ENCODE measurements around the gene ACTN4. TPM values are rescaled to one million over a fixed set of nuclear protein-coding genes. Genes with fewer than 3 reads are reported as not detected.
"Not testable (repeated sequence)": the region's sequence is repeated elsewhere in the genome, so short reads cannot be mapped to it uniquely, and the experiment has no call there.

The ACTN4 gene
- total and polyA plus RNA-seq, 9 donors: 68.8 to 281 (median 224) TPM

DNA sequence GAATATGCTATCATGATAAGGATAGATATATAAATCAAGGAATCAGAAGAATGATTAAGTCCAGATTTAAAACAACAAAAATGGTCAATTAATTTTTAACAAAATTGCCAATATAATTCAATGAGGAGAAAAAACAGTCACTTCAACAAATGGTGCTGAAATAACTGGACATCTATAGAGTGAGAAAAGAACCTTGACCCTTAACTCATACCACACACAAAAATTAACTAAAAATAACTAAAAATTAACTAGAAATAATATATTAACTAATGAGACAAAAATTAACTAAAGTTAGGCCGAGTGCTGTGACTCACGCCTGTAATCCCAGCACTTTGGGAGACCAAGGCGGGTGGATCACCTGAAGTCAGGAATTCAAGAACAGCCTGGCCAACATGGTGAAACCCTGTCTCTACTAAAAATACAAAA is 116.4 kb downstream of the ACTN4 start:
- no peak overlapping the region for H3K4me3 ChIP-seq (ENCODE audit: low read length)
- H3K27me3 ChIP-seq (ENCODE audit: control insufficient read depth, insufficient read depth, low read length): no peaks in the 10 kb centered on the region
- no peaks in the 10 kb centered on the region for H3K9me3 ChIP-seq (replicated peaks; ENCODE audit: control insufficient read depth, low read depth, low read length)
- no peaks in the 10 kb centered on the region for H3K4me1 ChIP-seq (ENCODE audit: control insufficient read depth, insufficient read depth, low read length)
- H3K36me3 ChIP-seq (ENCODE audit: control insufficient read depth, insufficient read depth, low read length): no peaks in the 10 kb centered on the region
- no peak for DNase-seq
- no CpG with 5 or more reads among the region's 3 CpGs for WGBS (ENCODE audit: insufficient coverage)
- H3K27ac ChIP-seq (ENCODE audit: low read length): no peak overlapping the region

- H3K36me3 ChIP-seq (ENCODE audit: control insufficient read depth, insufficient read depth, low read length): no peaks in the 10 kb centered on the region
- no CpG with 5 or more reads among the region's 2 CpGs for WGBS (ENCODE audit: insufficient coverage)
- no peaks in the 10 kb centered on the region for H3K9me3 ChIP-seq (replicated peaks; ENCODE audit: control insufficient read depth, low read depth, low read length)
- no peaks in the 10 kb centered on the region for H3K27me3 ChIP-seq (ENCODE audit: control insufficient read depth, insufficient read depth, low read length)
- DNase-seq: no peak
- peaks cover 8% of the 10 kb centered on the region for H3K4me1 ChIP-seq (ENCODE audit: control insufficient read depth, insufficient read depth, low read length)
- H3K4me3 ChIP-seq (ENCODE audit: low read length): no peak overlapping the region
- H3K27ac ChIP-seq (ENCODE audit: low read length): no peak overlapping the region
Observed at GRCh38 chr19:38765214-38765613, 117.8 kb downstream of the ACTN4 start.

- Histone ChIP-seq H3K4me3 (ENCODE audit: low read length) (no peak overlapping the region), H3K27me3 (ENCODE audit: control insufficient read depth, insufficient read depth, low read length) (no peaks in the 10 kb centered on the region), H3K4me1 (ENCODE audit: control insufficient read depth, insufficient read depth, low read length) (peaks cover 8% of the 10 kb centered on the region), H3K9me3 (replicated peaks; ENCODE audit: control insufficient read depth, low read depth, low read length) (no peaks in the 10 kb centered on the region), H3K27ac (ENCODE audit: low read length) (no peak overlapping the region), H3K36me3 (ENCODE audit: control insufficient read depth, insufficient read depth, low read length) (no peaks in the 10 kb centered on the region)
- 40% methylated on average over 1 of the region's 10 CpGs for WGBS (ENCODE audit: insufficient coverage)
- no peak for DNase-seq
Observed at GRCh38 chr19:38766276-38767047, 119.0 kb downstream of the ACTN4 start.

DNA sequence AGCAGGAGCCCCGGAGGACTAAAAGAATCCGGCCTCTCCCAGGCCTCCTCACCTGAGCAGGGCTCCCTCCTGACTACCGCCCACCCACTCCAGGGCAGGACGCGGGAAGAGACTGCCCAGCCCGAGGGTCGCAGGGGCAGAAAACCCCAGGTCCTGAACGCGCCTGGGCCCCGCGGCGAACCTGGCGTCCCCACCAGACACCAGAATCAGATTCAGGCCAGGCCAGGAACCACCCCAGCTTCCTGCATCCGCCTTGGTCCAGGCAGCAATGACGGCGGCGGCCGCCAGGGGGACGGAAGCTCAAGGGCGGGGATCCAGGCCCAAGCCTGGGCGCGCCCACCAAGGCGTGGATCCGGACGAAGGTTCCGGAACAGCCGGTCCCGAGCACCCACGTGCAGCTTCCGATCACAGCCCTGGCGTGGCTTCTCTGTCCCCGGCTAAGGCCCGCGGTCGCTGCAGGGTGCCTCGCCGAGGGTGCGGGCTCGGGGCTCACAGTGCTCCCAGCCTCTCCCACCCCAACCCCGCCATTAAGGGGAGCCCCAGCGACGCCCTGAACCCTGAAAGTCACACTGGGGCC is 122.3 kb downstream of the ACTN4 start:
- Histone ChIP-seq H3K4me3 (ENCODE audit: low read length) (peak overlapping the region; percentile 43), H3K9me3 (replicated peaks; ENCODE audit: control insufficient read depth, low read depth, low read length) (no peaks in the 10 kb centered on the region), H3K4me1 (ENCODE audit: control insufficient read depth, insufficient read depth, low read length) (peaks cover 8% of the 10 kb centered on the region), H3K27ac (ENCODE audit: low read length) (peak overlapping the region; percentile 69), H3K27me3 (ENCODE audit: control insufficient read depth, insufficient read depth, low read length) (no peaks in the 10 kb centered on the region), H3K36me3 (ENCODE audit: control insufficient read depth, insufficient read depth, low read length) (no peaks in the 10 kb centered on the region)
- WGBS (ENCODE audit: insufficient coverage): 7% methylated on average over 42 of the region's 42 CpGs
- DNase-seq: peak; percentile 93

GRCh38 chr19:38770228-38770948 is 122.9 kb downstream of the ACTN4 start:
- H3K4me1 ChIP-seq (ENCODE audit: control insufficient read depth, insufficient read depth, low read length); H3K36me3 ChIP-seq (ENCODE audit: control insufficient read depth, insufficient read depth, low read length); DNase-seq; H3K9me3 ChIP-seq (replicated peaks; ENCODE audit: control insufficient read depth, low read depth, low read length); H3K27me3 ChIP-seq (ENCODE audit: control insufficient read depth, insufficient read depth, low read length): not testable (repeated sequence)
- Histone ChIP-seq H3K4me3 (ENCODE audit: low read length) (peak overlapping the region; percentile 43), H3K27ac (ENCODE audit: low read length) (peak overlapping the region; percentile 69)
- WGBS (ENCODE audit: insufficient coverage): 2% methylated on average over 9 of the region's 58 CpGs

DNA sequence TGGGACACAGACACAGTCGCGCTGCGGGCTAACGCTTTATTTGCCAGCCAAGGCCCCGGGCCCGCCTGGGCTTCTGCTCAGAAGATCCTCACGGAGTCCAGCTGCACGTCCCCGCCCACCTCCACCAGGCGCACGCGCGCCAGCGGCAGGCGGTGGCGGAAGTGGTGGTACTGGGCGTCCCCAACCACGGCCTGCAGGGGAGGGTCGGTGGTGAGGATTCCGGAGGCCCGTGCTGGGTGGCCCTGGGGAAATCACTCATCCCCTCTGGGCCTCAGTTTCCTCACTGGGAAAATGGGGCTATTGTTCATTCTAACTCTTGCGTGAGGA is 123.5 kb downstream of the ACTN4 start:
- H3K36me3 ChIP-seq (ENCODE audit: control insufficient read depth, insufficient read depth, low read length); DNase-seq; H3K27me3 ChIP-seq (ENCODE audit: control insufficient read depth, insufficient read depth, low read length); H3K27ac ChIP-seq (ENCODE audit: low read length); H3K4me1 ChIP-seq (ENCODE audit: control insufficient read depth, insufficient read depth, low read length); H3K9me3 ChIP-seq (replicated peaks; ENCODE audit: control insufficient read depth, low read depth, low read length); H3K4me3 ChIP-seq (ENCODE audit: low read length): not testable (repeated sequence)
- no CpG with 5 or more reads among the region's 22 CpGs for WGBS (ENCODE audit: insufficient coverage)

GRCh38 chr19:38771569-38771968 is 124.1 kb downstream of the ACTN4 start:
- H3K4me1 ChIP-seq (ENCODE audit: control insufficient read depth, insufficient read depth, low read length); H3K4me3 ChIP-seq (ENCODE audit: low read length); DNase-seq; H3K9me3 ChIP-seq (replicated peaks; ENCODE audit: control insufficient read depth, low read depth, low read length); H3K27ac ChIP-seq (ENCODE audit: low read length); H3K36me3 ChIP-seq (ENCODE audit: control insufficient read depth, insufficient read depth, low read length); H3K27me3 ChIP-seq (ENCODE audit: control insufficient read depth, insufficient read depth, low read length): not testable (repeated sequence)
- WGBS (ENCODE audit: insufficient coverage): no CpG with 5 or more reads among the region's 30 CpGs

- Histone ChIP-seq H3K36me3 (ENCODE audit: control insufficient read depth, insufficient read depth, low read length) (no peaks in the 10 kb centered on the region), H3K27me3 (ENCODE audit: control insufficient read depth, insufficient read depth, low read length) (peaks cover under 1% of the 10 kb centered on the region), H3K4me3 (ENCODE audit: low read length) (no peak within 1 kb of the TSS), H3K9me3 (replicated peaks; ENCODE audit: control insufficient read depth, low read depth, low read length) (no peaks in the 10 kb centered on the region), H3K27ac (ENCODE audit: low read length) (no peak within 1 kb of the TSS), H3K4me1 (ENCODE audit: control insufficient read depth, insufficient read depth, low read length) (peaks cover 8% of the 10 kb centered on the region)
- WGBS (ENCODE audit: insufficient coverage): 78% methylated on average over 2 of the region's 14 CpGs
- no peak for DNase-seq
Observed at GRCh38 chr19:38773469-38774177, 126.2 kb downstream of the ACTN4 start, which contains the start of gene LGALS7. Gene LGALS7 (minus strand): TSS chr19:38773517. CDS start chr19:38773492, 25 bp downstream.

DNA sequence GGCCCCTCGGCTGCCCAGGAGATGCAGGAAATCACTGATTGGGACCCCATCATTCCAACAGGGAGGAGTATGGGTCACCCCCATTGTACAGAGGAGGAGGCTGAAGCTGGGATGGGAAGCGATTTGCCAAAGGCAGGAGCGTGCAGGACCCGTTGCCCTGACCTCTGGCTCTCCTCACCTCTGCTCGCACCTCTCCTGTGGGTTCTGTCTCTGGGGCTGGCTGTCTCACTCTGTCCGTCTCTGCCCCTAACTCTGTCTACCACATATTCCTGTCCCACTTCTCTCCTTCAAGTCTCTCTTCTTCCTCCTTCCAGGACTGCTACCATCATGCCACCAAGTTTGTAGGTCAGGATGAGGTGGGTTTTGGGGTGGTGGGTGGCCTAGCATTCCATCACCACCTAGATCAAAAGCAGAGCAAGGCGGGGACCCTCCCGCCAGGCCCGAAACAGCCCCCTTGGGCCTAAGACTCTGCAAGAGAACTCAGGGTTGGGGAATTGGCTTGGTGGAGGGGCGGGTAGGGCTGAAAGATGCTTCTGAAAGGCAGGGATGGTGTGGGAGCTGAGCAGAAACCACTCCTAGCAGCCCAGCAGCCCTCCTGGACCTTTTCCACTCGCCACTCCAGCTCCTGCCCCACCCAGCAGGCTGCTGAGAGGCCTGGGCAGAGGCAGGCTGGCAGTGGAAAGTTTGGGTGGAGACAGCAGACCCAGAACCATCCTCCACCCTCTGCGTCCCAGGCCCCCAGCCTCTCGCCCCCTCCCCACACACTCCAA is 126.9 kb downstream of the ACTN4 start:
- Histone ChIP-seq H3K4me1 (ENCODE audit: control insufficient read depth, insufficient read depth, low read length) (peaks cover 8% of the 10 kb centered on the region), H3K27me3 (ENCODE audit: control insufficient read depth, insufficient read depth, low read length) (peaks cover 4% of the 10 kb centered on the region), H3K27ac (ENCODE audit: low read length) (no peak overlapping the region), H3K36me3 (ENCODE audit: control insufficient read depth, insufficient read depth, low read length) (no peaks in the 10 kb centered on the region), H3K9me3 (replicated peaks; ENCODE audit: control insufficient read depth, low read depth, low read length) (no peaks in the 10 kb centered on the region), H3K4me3 (ENCODE audit: low read length) (no peak overlapping the region)
- DNase-seq: no peak
- 80% methylated on average over 5 of the region's 13 CpGs for WGBS (ENCODE audit: insufficient coverage)
